Effector CD8-positive, alpha-beta T cell (primary cell): ENCODE data around the gene SSR1.
"Not testable (repeated sequence)": the region's sequence is repeated elsewhere in the genome, so short reads cannot be mapped to it uniquely, and the experiment has no call there.

Experiments used
- DNase-seq: peaks from one replicate; lab custom pipeline; 2025; lab: John Stamatoyannopoulos, UW

SSR1 gene

DNA sequence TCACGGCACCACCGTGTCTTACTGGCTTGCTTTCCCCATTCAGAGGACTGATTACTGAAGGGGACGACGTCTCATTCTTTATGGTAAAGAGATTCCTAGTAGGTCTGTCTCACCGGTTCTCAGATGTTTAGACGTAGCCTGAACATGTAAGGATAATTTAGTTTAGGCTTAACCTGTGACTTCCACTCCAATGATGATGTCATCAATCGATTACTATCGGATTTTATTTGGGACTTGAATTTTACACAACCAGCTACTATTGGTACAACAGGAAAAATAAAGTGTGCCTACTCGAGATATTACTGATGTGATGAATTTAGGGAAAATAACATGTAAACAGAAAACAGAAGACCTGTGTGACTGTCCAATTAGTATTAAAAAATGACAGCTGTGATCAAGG lies 4.5 kb upstream of the SSR1 start:
- DNase-seq, result no peak

DNA sequence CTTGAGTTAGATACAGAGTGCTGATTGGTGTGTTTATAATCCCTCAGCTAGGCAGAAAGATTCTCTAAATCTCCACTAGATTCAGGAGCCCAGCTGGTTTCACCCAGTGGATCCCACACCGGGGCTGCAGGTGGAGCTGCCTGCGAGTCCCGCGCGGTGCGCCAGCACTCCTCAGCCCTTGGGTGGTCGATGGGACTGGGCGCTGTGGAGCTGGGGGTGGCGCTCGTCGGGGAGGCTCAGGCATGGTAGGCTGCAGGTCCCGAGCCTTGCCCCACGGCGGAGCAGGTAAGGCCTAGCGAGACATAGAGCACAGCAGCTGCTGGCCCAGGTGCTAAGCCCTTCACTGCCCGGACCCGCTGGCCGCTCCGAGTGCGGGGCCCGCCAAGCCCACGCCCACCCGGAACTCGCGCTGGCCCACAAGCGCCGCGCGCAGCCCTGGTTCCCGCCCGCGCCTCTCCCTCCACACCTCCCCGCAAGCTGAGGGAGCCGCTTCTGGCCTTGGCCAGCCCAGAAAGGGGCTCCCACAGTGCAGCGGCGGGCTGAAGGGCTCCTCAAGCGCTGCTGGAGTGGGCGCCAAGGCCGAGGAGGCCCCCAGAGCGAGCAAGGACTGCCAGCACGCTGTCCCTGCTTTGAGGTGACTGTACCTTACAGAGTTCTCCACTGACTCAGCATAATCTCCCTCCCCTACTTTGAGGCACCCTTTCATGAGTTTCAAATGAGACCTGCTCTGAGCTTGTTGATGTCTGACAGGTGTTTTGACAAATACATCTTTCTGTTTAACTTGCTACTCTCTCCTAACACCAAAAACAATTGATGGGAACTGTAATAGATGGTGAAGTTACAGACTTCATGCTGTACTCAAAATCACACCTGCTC lies 3.9 kb upstream of the SSR1 start:
- DNase-seq, result no peak

DNA sequence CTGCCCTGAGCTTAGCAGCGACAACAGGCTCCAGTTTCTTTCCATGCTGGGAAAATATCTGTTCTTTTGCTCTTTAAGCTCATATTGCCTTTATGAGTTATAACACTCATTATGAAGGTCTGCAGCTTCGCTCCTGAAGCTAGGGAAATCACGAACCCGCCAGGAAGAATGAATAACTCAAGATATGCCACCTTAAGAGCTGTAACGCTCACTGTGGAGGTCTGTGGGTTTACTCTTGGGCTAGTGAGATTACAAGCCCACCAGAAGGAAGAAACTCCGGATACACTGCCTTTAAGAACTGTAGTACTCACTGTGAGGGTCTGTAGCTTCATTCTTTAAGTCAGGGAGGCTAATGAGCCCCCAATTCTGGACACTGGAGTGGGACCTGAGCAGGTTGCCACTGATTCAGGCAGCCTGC lies 3.0 kb upstream of the SSR1 start:
- no peak for DNase-seq

DNA sequence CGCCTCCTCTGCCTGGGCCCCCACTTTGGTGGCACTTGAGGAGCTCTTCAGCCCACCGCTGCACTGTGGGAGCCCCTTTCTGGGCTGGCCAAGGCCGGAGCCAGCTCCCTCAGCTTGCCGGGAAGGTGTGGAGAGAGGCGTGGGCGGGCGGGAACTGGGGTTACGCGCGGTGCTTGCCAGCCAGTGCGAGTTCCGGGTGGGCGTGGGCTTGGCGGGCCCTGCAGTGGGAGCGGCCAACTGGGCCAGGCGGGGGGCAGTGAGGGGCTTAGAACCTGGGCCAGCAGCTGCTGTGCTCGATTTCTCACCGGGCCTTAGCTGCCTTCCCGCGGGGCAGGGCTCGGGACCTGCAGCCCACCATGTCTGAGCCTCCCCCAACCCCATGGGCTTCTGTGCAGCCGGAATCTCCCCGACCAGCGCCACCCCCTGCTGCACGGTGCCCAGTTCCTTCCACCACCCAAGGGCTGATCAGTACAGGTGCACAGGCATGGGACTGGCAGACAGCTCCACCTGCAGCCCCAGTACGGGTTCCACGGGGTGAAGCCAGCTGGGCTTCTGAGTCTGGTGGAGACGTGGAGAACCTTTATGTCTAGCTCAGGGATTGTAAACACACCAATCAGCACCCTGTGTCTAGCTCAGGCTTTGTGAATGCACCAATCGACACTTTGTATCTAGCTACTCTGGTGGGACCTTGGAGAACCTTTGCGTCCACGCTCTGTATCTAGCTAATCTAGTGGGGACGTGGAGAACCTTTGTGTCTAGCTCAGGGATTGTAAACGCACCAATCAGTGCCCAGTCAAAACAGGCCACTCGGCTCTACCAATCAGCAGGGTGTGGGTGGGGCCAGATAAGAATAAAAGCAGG lies 2.3 kb upstream of the SSR1 start:
- DNase-seq, result not testable (repeated sequence)

DNA sequence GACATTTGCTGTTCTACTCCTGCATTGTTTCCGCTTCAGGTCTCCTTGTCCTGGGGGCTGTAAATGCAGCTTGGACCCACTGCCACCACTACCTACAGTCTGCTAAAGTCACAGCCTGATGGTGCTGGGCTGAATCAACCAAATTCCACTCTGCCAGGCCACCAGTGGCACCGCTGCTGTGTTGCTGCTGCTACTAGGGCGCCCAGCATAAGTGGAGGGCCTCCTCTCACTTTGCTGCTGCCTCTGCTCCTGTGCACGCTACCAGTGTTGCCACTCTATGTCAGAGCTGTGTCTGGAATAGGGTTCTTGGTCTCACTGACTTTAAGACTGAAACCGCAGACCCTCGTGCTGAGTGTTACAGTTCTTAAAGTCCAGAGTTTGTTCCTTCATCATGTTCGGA lies 1.4 kb upstream of the SSR1 start:
- DNase-seq, result no peak

DNA sequence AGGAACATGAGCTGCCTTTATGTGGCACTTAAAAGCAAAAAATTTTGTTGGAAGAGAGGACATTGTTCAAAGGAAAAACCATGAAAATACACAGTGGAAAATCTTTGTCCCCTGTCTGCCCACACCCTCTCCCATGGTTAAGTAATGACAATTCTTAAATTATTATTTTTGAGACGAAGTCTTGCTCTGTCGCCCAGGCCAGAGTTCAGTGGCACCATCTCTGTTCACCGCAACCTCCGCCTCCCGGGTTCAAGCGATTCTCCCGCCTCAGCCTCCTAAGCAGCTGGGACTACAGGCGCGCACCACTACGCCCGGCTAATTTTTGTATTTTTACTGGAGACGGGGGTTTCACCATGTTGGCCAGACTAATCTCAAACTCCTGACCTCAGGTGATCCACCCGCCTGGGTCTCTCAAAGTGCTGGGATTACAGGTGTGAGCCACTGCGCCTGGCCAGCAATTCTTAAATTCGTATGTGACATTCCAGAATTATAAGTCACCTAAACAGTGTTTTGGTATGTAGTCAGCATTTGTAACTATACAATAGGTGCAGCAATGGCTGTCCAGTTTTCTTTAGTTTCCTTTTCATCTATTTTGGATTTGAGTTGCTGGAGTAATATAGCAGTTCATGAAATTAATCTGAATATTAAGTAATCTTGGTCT lies 636 bp upstream of the SSR1 start:
- DNase-seq, result no peak

DNA sequence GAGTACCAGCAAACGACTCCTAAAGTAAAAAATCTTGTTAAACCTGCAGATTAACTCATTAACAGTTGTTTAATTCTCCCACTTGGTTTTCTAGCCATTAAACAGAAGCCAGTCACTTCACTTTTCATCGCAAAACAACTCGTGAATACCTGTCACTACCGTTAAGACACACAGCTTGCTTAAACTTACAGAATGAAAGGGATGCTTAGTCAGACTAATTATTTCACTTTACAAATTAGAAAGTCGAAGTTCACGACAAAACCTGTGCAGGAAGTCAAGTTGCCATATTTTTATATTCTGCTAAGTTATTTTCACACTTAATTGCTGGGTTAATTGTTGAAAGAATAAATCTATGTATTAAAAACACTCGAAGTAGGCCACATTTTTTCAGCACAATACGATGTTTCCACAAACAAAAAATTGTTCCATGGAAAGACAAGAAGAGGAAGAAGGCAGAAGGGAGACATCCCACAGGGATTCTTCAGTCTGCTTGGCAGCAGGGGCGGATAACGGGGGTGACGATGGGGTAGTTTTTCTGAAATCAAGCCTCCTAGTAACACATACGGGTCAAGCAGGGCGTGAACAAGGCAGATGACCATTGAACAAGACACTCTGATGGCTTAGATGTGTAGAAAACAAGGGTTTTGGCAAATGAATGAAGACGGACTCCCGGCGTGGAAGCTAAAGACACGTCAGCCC lies 933 bp downstream of the SSR1 start:
- DNase-seq, result no peak

DNA sequence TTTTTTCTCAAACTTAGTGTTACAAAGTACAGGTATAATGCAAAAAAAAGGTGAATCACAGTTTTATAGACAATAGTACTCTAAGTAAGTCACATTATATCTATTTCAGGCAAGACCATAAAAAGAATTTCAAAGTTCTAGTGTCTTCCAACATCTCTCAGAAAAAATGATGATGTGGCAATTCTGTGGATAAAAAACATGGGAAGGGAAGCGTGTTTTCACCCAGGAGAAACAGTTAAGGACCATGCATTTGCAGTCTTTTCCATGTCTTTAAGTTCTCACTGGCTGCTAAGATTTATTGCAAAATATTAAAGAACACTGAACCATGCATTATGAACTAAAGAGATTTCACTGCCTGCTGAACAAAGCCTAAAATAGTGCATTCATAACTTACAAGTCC lies 1.8 kb downstream of the SSR1 start:
- no peak for DNase-seq

DNA sequence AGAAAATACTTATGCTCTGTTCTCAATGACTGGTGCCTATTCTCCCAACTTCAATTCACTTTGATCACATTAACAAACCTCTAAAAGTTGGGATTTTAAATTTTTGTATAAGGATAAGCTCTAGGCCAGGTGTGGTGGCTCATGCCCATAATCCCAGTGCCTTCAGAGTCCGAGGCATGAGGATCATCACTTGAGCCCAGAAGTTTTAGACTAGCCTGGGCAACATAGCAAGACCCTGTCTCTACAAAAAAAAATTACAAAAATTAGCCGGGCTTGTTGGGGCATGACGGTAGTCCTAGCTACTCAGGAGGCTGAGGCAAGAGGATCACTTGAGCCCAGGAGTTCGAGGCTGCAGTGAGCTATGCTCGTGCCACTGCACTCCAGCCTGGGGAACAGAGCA lies 3.9 kb downstream of the SSR1 start:
- DNase-seq, result no peak

DNA sequence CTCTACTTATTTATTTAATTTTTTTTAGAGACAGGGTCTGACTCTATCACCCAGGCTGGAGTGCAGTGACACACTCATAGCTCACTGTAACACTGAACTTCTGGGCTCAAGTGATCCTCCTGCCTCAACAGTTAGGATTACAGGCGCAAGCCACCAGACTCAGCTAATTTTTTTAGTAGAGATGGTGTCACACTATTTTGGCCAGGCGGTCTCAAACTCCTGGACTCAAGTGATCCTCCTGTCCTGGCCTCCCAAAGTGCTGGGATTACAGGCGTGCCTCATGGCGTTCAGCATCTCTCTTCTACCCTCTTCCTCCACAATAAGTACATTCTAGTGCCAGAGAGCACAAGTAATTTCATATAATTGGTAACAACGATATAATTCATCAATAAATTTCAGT lies 5.5 kb downstream of the SSR1 start:
- no peak for DNase-seq

DNA sequence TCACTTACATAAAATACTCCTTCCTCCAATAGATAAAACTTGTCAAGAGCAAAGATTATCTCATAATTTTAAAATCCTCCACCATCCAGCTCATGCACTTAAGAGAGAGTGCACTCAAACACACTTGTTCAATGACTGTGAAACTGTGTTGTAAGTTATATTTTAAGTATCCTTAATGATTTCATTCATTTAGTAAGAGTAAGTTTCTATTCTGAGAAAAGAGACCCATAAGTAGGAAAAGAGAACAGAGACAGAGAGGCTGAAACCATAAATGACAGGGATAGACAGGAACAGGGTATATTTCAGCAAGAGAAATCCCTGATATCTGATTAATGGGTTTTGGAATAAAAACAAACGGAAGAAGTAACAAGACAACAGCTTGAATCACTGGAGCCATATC lies 8.2 kb downstream of the SSR1 start:
- DNase-seq, result no peak

DNA sequence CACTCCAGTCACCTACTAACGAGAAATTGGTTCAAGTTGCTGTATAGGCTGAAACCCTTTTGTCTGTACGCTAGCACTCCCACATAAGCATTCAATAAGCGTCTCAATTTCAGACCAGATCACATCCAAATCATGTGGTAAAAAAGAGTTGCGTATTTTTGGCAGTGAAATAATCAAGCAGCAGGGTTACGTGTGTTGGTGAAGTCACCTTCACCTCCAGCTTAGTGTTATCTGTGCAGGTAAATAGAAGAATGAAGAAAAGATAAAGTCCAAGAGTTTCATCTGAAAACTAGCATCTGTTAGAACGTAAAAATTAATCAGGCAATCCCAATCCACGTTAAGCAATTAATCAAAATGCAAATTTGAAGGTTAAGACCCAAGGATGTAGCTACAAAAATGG lies 11.3 kb downstream of the SSR1 start:
- DNase-seq, result no peak

DNA sequence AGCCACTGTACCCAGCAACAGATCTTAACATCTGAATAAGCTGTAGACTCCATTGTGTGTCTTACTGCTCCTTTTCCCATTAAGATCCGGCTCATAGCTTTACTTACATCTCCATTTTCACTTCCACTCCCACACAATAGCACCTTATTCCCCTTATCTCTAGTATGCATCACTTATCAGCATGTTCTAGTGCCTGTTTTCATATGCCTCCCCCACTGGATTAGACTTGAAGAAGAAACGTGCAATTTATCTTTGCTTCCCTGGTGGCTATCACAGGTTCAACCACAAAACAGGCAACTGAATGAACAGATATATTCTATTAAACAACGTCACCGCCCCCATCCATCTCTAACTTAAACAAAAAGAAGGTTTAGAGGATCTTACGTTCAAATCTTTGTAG lies 12.1 kb downstream of the SSR1 start:
- DNase-seq, result no peak

DNA sequence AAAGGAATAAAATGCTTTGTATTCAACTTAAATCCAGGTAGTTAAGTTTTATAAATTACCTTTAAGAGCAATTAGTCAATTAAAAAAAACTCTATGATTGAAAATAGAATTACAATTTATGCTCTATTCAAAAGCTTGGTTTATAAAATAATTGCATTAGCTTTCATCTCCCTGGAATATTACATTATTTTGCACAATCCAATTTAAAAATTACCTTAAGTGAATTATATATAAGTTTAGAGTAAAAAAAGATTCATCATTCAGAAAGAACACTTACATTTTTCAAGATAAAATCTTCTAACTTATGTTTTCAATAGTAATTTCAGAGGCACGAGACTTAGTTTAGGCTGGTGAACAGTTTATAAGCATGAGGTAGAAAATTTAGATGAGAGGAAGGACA lies 14.9 kb downstream of the SSR1 start:
- no peak for DNase-seq

DNA sequence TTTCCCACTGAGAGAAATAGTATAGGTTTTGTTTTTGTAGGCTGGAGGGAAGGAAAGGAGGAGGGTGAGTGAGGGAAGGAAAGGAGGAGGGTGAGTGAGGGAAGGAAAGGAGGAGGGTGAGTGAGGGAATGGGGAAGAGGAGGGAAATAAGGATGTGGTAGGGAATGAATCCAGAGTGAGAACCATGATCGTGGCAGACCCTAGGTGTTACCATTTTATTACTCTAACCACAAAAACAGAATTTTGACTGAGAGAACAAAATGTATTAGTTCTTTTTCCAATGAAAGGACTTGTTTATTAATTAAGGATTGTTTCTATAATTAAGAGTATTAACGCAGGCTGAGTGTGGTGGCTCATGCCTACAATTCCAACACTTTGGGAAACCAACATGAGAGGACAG lies 16.4 kb downstream of the SSR1 start:
- DNase-seq, result no peak

DNA sequence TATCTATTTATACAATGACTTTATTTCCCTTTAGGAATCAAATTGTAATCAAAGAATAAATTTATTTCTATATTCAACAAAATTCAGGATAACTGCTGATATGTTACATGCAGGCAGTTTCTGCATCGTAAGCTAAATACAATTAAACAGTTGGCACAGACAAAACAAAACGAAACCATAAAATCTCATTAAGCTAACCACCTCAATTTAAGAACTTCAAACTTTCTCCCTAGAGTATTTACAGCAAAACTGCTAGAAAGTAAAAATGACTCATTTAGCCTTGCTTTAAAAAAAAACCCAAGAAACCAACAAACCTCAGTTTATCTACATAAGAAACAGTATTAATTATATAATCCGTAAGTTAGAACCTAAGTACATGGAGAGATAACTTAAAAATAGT lies 17.1 kb downstream of the SSR1 start:
- DNase-seq, result no peak

DNA sequence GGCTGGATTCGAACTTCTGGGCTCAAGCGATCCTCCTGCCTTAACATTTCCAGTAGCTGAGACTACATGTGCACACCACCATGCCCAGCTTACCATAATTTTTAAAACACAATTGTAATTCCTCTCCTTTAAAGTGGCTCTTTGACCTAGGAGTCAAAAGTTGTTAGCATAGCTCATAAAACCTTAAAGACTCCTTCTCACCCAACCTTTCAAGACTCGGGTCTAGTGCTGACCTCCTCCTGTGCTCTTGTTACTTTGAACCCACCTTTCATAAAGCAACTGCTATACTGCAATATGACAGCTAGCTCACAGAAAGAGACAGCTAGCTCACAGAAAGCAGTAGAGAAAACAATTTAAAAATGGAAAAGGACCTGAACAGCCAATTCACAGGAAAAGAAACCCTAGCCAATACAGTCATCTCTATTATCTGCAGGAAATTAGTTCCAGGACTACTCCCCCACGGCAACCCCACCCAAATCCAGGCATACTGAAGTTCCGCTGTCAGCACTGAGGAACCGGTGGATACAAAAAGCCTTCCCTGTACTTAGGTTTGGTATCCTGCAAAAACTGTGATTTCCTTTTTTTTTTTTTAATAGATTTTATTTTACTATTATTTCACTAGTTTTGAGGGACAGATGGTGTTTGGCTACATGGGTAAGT lies 20.3 kb downstream of the SSR1 start:
- no peak for DNase-seq

DNA sequence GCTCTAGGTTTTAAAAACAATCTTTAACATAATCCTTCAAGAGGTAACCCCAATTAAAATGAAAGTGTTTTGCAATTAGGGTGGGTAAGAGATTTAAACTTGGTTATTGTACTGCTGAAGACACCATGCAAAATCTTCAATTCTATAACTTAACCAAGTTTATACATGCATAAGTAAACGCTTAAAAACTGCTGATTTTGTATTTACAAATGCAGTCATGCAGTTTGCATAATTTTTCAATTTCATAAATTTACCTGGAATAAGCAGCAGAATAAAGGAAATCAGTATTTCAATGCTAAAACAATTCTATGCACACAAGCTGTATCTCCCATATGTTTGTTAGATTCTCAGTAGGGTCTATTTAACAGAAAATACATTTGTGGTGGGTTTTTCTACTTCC lies 22.9 kb downstream of the SSR1 start:
- no peak for DNase-seq

DNA sequence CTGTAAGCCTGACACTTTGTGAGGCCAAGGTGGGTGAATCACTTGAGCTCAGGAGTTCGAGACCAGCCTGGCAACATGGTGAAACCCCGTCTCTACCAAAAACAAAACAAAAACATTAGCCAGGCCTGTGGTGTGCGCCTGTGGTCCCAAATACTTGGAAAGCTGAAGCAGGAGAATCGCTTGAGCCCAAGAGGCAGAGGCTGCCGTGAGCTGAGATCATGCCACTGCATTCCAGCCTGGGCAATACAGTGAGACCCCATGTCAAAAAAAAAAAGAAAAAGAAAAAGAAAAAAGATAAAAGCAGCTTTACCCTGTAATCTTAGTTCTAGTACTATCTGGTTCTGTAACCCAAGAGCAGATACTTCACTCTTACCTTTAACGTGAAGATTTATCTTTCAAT lies 27.6 kb downstream of the SSR1 start:
- no peak for DNase-seq

DNA sequence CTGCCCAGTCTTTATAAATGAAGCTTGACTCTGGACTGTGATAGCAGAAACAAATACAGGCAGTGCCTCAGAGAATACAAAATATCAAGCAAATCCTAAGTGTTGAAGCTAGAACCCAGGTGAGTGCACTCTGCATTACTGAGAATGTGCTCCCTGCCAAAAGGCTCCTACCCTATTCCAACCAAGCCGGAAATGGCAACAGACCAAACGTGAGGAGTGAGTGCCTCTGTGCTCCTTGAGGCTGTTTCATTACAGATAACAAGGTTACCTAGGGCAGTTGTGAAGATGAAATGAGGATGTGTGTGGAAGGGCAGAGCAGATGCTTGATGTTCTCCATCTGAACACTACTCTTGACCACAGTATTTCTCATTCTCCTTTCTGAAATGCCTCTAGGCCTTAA lies 29.3 kb downstream of the SSR1 start:
- no peak for DNase-seq

DNA sequence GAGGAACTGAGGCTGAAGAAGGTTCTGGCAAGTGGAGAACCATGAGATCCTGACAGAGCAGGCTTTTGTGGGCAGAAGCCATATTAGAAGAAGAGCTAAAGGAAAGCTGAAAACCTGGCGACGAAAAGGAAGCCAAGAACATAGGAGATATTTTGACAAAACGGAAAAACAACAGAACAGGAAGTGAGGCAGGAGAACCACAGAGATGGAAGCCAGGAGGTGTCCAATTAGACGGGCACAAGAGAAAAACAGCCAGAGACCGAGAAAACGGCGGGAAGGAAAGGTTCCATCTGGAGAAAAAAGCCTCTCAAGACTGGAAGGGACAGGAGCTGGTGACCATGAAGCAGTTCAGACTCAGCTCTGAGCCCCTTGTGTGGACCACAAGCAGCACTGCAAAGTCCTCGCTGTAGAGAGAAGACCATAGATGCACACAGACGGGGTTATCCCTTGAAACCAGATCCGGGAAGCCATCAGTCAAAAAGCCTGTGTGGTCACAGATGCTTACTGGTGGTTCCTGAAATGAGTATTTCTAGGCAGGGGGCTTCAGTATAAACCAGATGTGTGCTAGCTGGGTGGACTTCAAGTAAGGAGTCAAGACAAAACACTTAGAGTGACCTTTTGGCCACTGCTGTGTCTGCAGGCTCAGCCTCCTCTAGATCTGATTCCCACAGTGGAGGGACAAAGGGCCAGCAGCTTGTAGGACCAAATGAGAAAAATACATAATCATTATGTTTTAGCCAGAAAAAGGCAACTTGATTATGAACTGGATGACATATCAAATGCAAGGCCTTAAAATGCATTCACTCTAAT lies 30.7 kb downstream of the SSR1 start:
- no peak for DNase-seq
